H1 (cell line): ENCODE data around the gene DOCK10. TPM values are rescaled to one million over a fixed set of nuclear protein-coding genes. Genes with fewer than 3 reads are reported as not detected.

Experiments used
- CTCF ChIA-PET: fragments of 300-600 bp; sonication (Branson Sonifier 250); formaldehyde crosslinking; loops from one replicate; lab custom pipeline; 2021; ENCODE audit not compliant: partially characterized antibody; lab: Charles Lee
- POLR2A ChIA-PET: fragments of 300-600 bp; sonication (Branson Sonifier 250); formaldehyde crosslinking; loops from one replicate; lab custom pipeline; 2021; ENCODE audit warnings: inconsistent platforms; ENCODE audit not compliant: partially characterized antibody; lab: Charles Lee
- DNase-seq, 2 experiments: peaks; one replicate each; pipeline versions ENCODE4 v3.0.0 to v3.0.0-alpha.2; 2010 to 2022; ENCODE audit warnings: low spot score in 2 of 2, low read depth in 1 of 2, mixed read lengths in 1 of 2
- FAIRE-seq: peaks from 2 replicates; lab custom pipeline; 2011; peaks lifted over from hg19 to GRCh38; lab: Jason Lieb, UNC
- H2AFZ ChIP-seq: 2 replicates; pipeline ENCODE4 v1.8.1; 2012; ENCODE audit warnings: low read length, inconsistent platforms
- H2AK5ac ChIP-seq: 2 replicates; pipeline ENCODE4 v1.6.1; 2013; ENCODE audit warnings: low read depth, low read length
- H2BK120ac ChIP-seq: replicated peaks from 2 replicates; pipeline ENCODE3; 2013; ENCODE audit warnings: low read depth, low read length, inconsistent platforms
- H2BK12ac ChIP-seq: 2 replicates; pipeline ENCODE4 v1.6.1; 2013; ENCODE audit warnings: low read depth, low read length
- H2BK15ac ChIP-seq: 2 replicates; pipeline ENCODE4 v1.6.1; 2013; ENCODE audit warnings: low read length
- H2BK20ac ChIP-seq: 2 replicates; pipeline ENCODE4 v1.6.1; 2013; ENCODE audit warnings: low read length
- H2BK5ac ChIP-seq: 2 replicates; pipeline ENCODE4 v1.6.1; 2013; ENCODE audit warnings: low read depth, low read length
- H3K14ac ChIP-seq: 2 replicates; pipeline ENCODE4 v1.6.1; 2013; ENCODE audit warnings: inconsistent platforms; ENCODE audit not compliant: insufficient read length
- H3K18ac ChIP-seq: 2 replicates; pipeline ENCODE4 v1.6.1; 2013; ENCODE audit warnings: low read length; ENCODE audit errors: extremely low read depth
- H3K23ac ChIP-seq: 2 replicates; pipeline ENCODE4 v1.6.1; 2013; ENCODE audit warnings: inconsistent platforms; ENCODE audit not compliant: insufficient read length
- H3K23me2 ChIP-seq: 2 replicates; pipeline ENCODE4 v1.6.1; 2013; ENCODE audit warnings: low read depth, low read length
- H3K27ac ChIP-seq: 2 replicates; pipeline ENCODE4 v1.6.1; 2011; ENCODE audit warnings: low read depth, low read length, inconsistent platforms
- H3K27me3 ChIP-seq, 4 experiments: replicated peaks in 1 of 4; 1 replicate in 1 of 4; 2 replicates in 3 of 4; pipeline versions ENCODE4 v1.6.1 to v1.8.1; 2011 to 2013; ENCODE audit warnings: low read length in 3 of 4, mild to moderate bottlenecking in 3 of 4, inconsistent platforms in 2 of 4, mixed read lengths in 2 of 4, moderate library complexity in 1 of 4; ENCODE audit not compliant: control insufficient read depth in 3 of 4, insufficient read depth in 3 of 4; ENCODE audit errors: extremely low read depth in 1 of 4
- H3K36me3 ChIP-seq, 4 experiments: 2 replicates each; pipeline versions ENCODE4 v1.6.1 to v1.8.1; 2011 to 2013; ENCODE audit warnings: mild to moderate bottlenecking in 4 of 4, low read length in 3 of 4, moderate library complexity in 2 of 4, control low read depth in 1 of 4, inconsistent platforms in 1 of 4; ENCODE audit not compliant: insufficient read depth in 4 of 4, control insufficient read depth in 2 of 4
- H3K4ac ChIP-seq: replicated peaks from 2 replicates; pipeline ENCODE3; 2013; ENCODE audit warnings: low read length, low read depth, mixed read lengths, inconsistent platforms; ENCODE audit not compliant: insufficient read length
- H3K4me1 ChIP-seq, 4 experiments: replicated peaks in 1 of 4; 1 replicate in 1 of 4; 2 replicates in 3 of 4; pipeline versions ENCODE4 v1.6.1 to v1.8.1; 2011 to 2013; ENCODE audit warnings: low read length in 3 of 4, inconsistent platforms in 2 of 4, mixed read lengths in 1 of 4; ENCODE audit not compliant: insufficient read depth in 4 of 4, control insufficient read depth in 3 of 4
- H3K4me2 ChIP-seq, 2 experiments: 2 replicates each; pipeline versions ENCODE4 v1.6.1 to v1.8.1; 2011 to 2013; ENCODE audit warnings: low read depth in 2 of 2, low read length in 2 of 2, control low read depth in 1 of 2, inconsistent platforms in 1 of 2, mild to moderate bottlenecking in 1 of 2; ENCODE audit not compliant: insufficient read depth in 1 of 2
- H3K4me3 ChIP-seq, 4 experiments: fragments of 200-600, 300-600 bp in 1 of 4; sonication (generic), shearing (Covaris generic), sonication (Bioruptor Twin) in 1 of 4; 2 replicates each; pipeline versions ENCODE4 v1.5.1 to v1.8.1; 2011 to 2016; ENCODE audit warnings: low read length in 4 of 4, low read depth in 3 of 4, control low read depth in 2 of 4, inconsistent platforms in 2 of 4, mild to moderate bottlenecking in 2 of 4, mixed read lengths in 1 of 4, moderate library complexity in 1 of 4; ENCODE audit not compliant: insufficient read depth in 2 of 4; ENCODE audit errors: extremely low read depth in 1 of 4
- H3K56ac ChIP-seq: replicated peaks from 2 replicates; pipeline ENCODE3; 2013; ENCODE audit warnings: low read depth, mild to moderate bottlenecking, mixed read lengths, low read length, inconsistent platforms; ENCODE audit not compliant: insufficient read length
- H3K79me1 ChIP-seq: 2 replicates; pipeline ENCODE4 v1.6.1; 2013; ENCODE audit warnings: low read depth, low read length, control low read depth
- H3K79me2 ChIP-seq, 2 experiments: 2 replicates each; pipeline versions ENCODE4 v1.6.1 to v1.8.1; 2012 to 2013; ENCODE audit warnings: low read length in 2 of 2, mild to moderate bottlenecking in 2 of 2, inconsistent platforms in 1 of 2; ENCODE audit not compliant: insufficient read depth in 2 of 2, control insufficient read depth in 1 of 2
- H3K9ac ChIP-seq, 4 experiments: replicated peaks in 1 of 4; 1 replicate in 1 of 4; 2 replicates in 3 of 4; pipeline versions ENCODE4 v1.6.1 to v1.8.1; 2011 to 2013; ENCODE audit warnings: low read depth in 3 of 4, low read length in 3 of 4, control low read depth in 2 of 4, mild to moderate bottlenecking in 2 of 4, moderate library complexity in 2 of 4, inconsistent platforms in 1 of 4; ENCODE audit errors: extremely low read depth in 1 of 4
- H3K9me3 ChIP-seq, 2 experiments: 2 replicates each; pipeline versions ENCODE4 v1.6.1 to v1.8.1; 2012 to 2013; ENCODE audit warnings: mild to moderate bottlenecking in 2 of 2, moderate library complexity in 2 of 2, control low read depth in 1 of 2, inconsistent platforms in 1 of 2, low read depth in 1 of 2, low read length in 1 of 2, mixed read lengths in 1 of 2; ENCODE audit not compliant: insufficient read depth in 2 of 2
- H4K20me1 ChIP-seq, 2 experiments: replicated peaks in 1 of 2; 2 replicates each; pipeline versions ENCODE3 to v1.8.1; 2011 to 2013; ENCODE audit warnings: inconsistent platforms in 2 of 2, low read length in 2 of 2, mild to moderate bottlenecking in 1 of 2; ENCODE audit not compliant: insufficient read depth in 2 of 2, control insufficient read depth in 1 of 2
- H4K5ac ChIP-seq: 2 replicates; pipeline ENCODE4 v1.6.1; 2013; ENCODE audit warnings: low read length, low read depth, mixed read lengths, inconsistent platforms; ENCODE audit not compliant: insufficient read length
- H4K8ac ChIP-seq: 2 replicates; pipeline ENCODE4 v1.8.0; 2013; ENCODE audit warnings: mild to moderate bottlenecking, moderate library complexity, low read length, inconsistent platforms; ENCODE audit not compliant: insufficient read depth; ENCODE audit errors: extremely low read depth
- H4K91ac ChIP-seq: replicated peaks from 2 replicates; pipeline ENCODE3; 2013; ENCODE audit warnings: low read length, mixed read lengths, inconsistent platforms; ENCODE audit not compliant: insufficient read length
- GTF2F1 ChIP-seq: IDR thresholded peaks from 2 replicates; pipeline ENCODE4 v1.6.1; 2012; ENCODE audit warnings: low read depth, low read length, improper control_type of control experiment, borderline replicate concordance
- JUN ChIP-seq: IDR thresholded peaks from 2 replicates; pipeline ENCODE4 v1.6.1; 2011; ENCODE audit warnings: low read depth, mild to moderate bottlenecking, improper control_type of control experiment, low read length
- MAFK ChIP-seq: IDR thresholded peaks from 2 replicates; pipeline ENCODE4 v1.6.1; 2012; ENCODE audit warnings: low read depth, mild to moderate bottlenecking, improper control_type of control experiment, low read length
- NRF1 ChIP-seq: IDR thresholded peaks from 2 replicates; pipeline ENCODE4 v1.6.1; 2011; ENCODE audit warnings: mild to moderate bottlenecking, low read depth, low read length, improper control_type of control experiment
- SIN3A ChIP-seq, 2 experiments: IDR thresholded peaks in 1 of 2; conservative IDR thresholded peaks in 1 of 2; 2 replicates each; pipeline ENCODE4 v1.6.1; 2011 to 2012; ENCODE audit warnings: low read length in 2 of 2, improper control_type of control experiment in 1 of 2, low read depth in 1 of 2, mild to moderate bottlenecking in 1 of 2
- SIRT6 ChIP-seq: IDR thresholded peaks from one replicate; pipeline ENCODE4 v1.7.1; 2012; ENCODE audit warnings: low read length, inconsistent platforms
- SIX5 ChIP-seq: IDR thresholded peaks from 2 replicates; pipeline ENCODE4 v1.6.1; 2011; ENCODE audit warnings: mild to moderate bottlenecking, low read depth, low read length
- WGBS, 2 experiments: shearing (Covaris generic) in 1 of 2; methylation state at CpG; one replicate each; pipeline versions ENCODE4 v1.1.6 to v1.1.7; 2013 to 2015; ENCODE audit warnings: low lambda C conversion rate in 2 of 2, mixed read lengths in 2 of 2, inconsistent platforms in 1 of 2, low coverage in 1 of 2, missing lambda C conversion rate in 1 of 2; ENCODE audit not compliant: insufficient replicate concordance in 2 of 2, insufficient coverage in 1 of 2, insufficient read length in 1 of 2; ENCODE audit errors: extremely low coverage in 1 of 2, missing lambda C conversion rate in 1 of 2; 5-methylcytosine and 5-hydroxymethylcytosine counted together
- polyA plus RNA-seq, 7 experiments: library from polyadenylated mRNA; depleted of rRNA in 3 of 7; stranded (reverse) in 5 of 7; unstranded in 2 of 7; fragments of >200 nt in 5 of 7; fragments of 200-250 nt in 2 of 7; gene quantifications; 1 replicate in 5 of 7; 2 replicates in 1 of 7; 4 replicates in 1 of 7; pipeline versions ENCODE4 v1.2.1 to v1.2.3, GENCODE V29; 2011 to 2013; ENCODE audit warnings: missing spikeins in 2 of 7, mixed read lengths in 2 of 7
- total RNA-seq: library from RNA; stranded (reverse); fragmentation: NEBNext Ultra II Directional; extraction: Animal tissue kit (Norgen Biotek cat#: 25700); gene quantifications from 2 replicates; pipeline ENCODE4 v1.2.1, GENCODE V29; 2021

The DOCK10 gene
- total and polyA plus RNA-seq, 2 of the 8 experiments (the other 6 are each of a cell fraction or from before 2014, with no cell fraction given), result 0.33 to 1.6 TPM

DNA sequence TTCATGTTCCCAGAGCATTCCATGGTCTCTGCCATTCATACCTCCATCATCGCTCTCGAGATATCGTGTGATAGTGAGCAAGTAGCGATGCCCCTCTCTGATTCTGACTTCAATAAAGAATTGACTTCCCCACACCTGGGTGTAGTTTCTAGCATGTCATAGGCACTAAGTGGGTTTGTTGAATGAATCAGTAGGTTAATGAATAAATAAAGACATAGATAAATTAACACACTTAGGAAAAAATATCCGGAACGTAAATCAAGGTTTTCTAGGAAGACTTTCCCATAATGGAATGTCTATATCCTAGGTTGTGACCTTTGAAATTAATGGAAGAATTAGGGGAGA lies 159.1 kb downstream of the DOCK10 start:
- no peaks in the 10 kb centered on the region for H4K20me1 ChIP-seq
- H4K5ac ChIP-seq, result no peak overlapping the region
- H2BK5ac ChIP-seq, result no peak overlapping the region
- H2BK12ac ChIP-seq, result no peak overlapping the region
- no peak overlapping the region for H3K14ac ChIP-seq
- H3K27ac ChIP-seq, result no peak overlapping the region
- FAIRE-seq (no peak), DNase-seq (no peak)
- H4K91ac ChIP-seq, result no peak overlapping the region
- H3K4ac ChIP-seq, result no peak overlapping the region
- H4K8ac ChIP-seq, result no peak overlapping the region
- H3K9ac ChIP-seq, result no peak overlapping the region
- TF ChIP-seq GTF2F1 (no peak), MAFK (no peak), SIRT6 (no peak), SIN3A (conservative IDR thresholded peaks at IDR 0.05 in 1 of 2, IDR thresholded peaks at IDR 0.05 in 1 of 2; ENCODE audit: low read depth in 1 of 2, low read length in 2 of 2) (no peak), NRF1 (no peak), SIX5 (no peak), JUN (no peak)
- no peaks in the 10 kb centered on the region for H3K36me3 ChIP-seq
- H2BK120ac ChIP-seq, result no peak overlapping the region
- H3K4me3 ChIP-seq, result no peak overlapping the region
- no peaks in the 10 kb centered on the region for H3K79me1 ChIP-seq
- H3K27me3 ChIP-seq, result no peaks in the 10 kb centered on the region
- no peak overlapping the region for H3K23ac ChIP-seq
- no peak overlapping the region for H3K4me2 ChIP-seq
- H3K23me2 ChIP-seq, result no peaks in the 10 kb centered on the region
- no peaks in the 10 kb centered on the region for H3K9me3 ChIP-seq
- H3K79me2 ChIP-seq, result no peaks in the 10 kb centered on the region
- H2BK20ac ChIP-seq, result no peak overlapping the region
- H3K4me1 ChIP-seq, result no peaks in the 10 kb centered on the region
- H3K18ac ChIP-seq, result no peak overlapping the region
- 92% methylated on average over 6 of the region's 6 CpGs; no CpG with 5 or more reads in 1 of the 2 experiments for WGBS, 2 experiments
- H2AK5ac ChIP-seq, result no peak overlapping the region
- ChIA-PET POLR2A (no interaction called here), CTCF (interaction anchor here (1.4 kb wide), 1 partner anchor 10 kb away, joined by 3 read pairs; no protein-coding TSS in a partner anchor)
- no peak overlapping the region for H2AFZ ChIP-seq
- H2BK15ac ChIP-seq, result no peak overlapping the region
- H3K56ac ChIP-seq, result no peak overlapping the region
